ENCODE results near the gene LY6G6C. TPM values are rescaled to one million over a fixed set of nuclear protein-coding genes. Genes with fewer than 3 reads are reported as not detected.
A peak's percentile ranks its signal among the peaks of the same experiment; 100 is the strongest.

Gene LY6G6C
- total RNA-seq, 1 donor from 2014 or later: not detected

DNA sequence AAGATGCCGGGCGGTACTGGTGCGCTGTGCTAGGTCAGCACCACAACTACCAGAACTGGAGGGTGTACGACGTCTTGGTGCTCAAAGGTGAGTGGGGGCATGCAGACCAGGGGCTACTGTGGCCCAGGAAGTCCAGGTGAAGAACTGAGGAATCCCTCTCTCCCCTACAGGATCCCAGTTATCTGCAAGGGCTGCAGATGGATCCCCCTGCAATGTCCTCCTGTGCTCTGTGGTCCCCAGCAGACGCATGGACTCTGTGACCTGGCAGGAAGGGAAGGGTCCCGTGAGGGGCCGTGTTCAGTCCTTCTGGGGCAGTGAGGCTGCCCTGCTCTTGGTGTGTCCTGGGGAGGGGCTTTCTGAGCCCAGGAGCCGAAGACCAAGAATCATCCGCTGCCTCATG lies 13.8 kb downstream of the LY6G6C start:
- H3K27me3 ChIP-seq (ENCODE audit: control insufficient read depth, insufficient read depth, low read length): peaks cover 3% of the 10 kb centered on the region
- no peak overlapping the region for H3K4me3 ChIP-seq (ENCODE audit: low read depth, low read length)
- no peaks in the 10 kb centered on the region for H3K36me3 ChIP-seq (ENCODE audit: control insufficient read depth, insufficient read depth, low read length)
- no peak for TF ChIP-seq CTCF (IDR thresholded peaks at IDR 0.05; ENCODE audit: insufficient read depth, low read length, poor library complexity, severe bottlenecking)
- DNase-seq (ENCODE audit: low read depth): no peak

DNA sequence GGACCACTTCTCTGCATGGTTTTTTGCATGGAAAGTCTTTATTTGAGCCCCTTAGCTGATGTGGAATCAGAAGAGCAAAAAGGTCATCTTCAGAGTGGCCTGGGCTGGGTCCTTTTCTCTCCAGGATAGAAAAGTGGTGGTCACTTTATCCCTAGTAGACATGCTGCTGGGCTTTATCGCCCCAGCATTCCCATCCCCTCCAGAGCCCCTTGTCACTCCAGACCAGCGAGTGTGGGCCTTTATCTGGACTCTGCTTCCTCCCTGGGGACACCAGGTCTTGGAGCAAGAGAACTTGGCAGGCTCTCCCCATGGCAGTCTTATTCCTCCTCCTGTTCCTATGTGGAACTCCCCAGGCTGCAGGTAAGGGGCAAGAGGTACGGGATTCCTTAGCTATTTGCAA lies 14.9 kb downstream of the LY6G6C start, which contains the start of gene LY6G6F:
LY6G6F (plus strand) TSS at position 268 of the 400 bp plus-strand sequence; CDS start at position 309, 41 bp downstream.
- H3K36me3 ChIP-seq (ENCODE audit: control insufficient read depth, insufficient read depth, low read length): no peaks in the 10 kb centered on the region

GRCh38 chr6:31705931-31706330 lies 15.6 kb downstream of the LY6G6C start:
- Histone ChIP-seq H3K36me3 (ENCODE audit: control insufficient read depth, insufficient read depth, low read length) (no peaks in the 10 kb centered on the region), H3K4me3 (ENCODE audit: low read depth, low read length) (no peak overlapping the region), H3K27me3 (ENCODE audit: control insufficient read depth, insufficient read depth, low read length) (no peaks in the 10 kb centered on the region)
- no peak for TF ChIP-seq CTCF (IDR thresholded peaks at IDR 0.05; ENCODE audit: insufficient read depth, low read length, poor library complexity, severe bottlenecking)
- DNase-seq (ENCODE audit: low read depth): no peak

More for the DNA sequence above, 14.9 kb downstream of the LY6G6C start, which contains the start of gene LY6G6F:
- no peak for DNase-seq (ENCODE audit: low read depth)
- H3K4me3 ChIP-seq (ENCODE audit: low read depth, low read length): no peak within 1 kb of the TSS
- TF ChIP-seq CTCF (IDR thresholded peaks at IDR 0.05; ENCODE audit: insufficient read depth, low read length, poor library complexity, severe bottlenecking): no peak
- peaks cover 3% of the 10 kb centered on the region for H3K27me3 ChIP-seq (ENCODE audit: control insufficient read depth, insufficient read depth, low read length)

DNA sequence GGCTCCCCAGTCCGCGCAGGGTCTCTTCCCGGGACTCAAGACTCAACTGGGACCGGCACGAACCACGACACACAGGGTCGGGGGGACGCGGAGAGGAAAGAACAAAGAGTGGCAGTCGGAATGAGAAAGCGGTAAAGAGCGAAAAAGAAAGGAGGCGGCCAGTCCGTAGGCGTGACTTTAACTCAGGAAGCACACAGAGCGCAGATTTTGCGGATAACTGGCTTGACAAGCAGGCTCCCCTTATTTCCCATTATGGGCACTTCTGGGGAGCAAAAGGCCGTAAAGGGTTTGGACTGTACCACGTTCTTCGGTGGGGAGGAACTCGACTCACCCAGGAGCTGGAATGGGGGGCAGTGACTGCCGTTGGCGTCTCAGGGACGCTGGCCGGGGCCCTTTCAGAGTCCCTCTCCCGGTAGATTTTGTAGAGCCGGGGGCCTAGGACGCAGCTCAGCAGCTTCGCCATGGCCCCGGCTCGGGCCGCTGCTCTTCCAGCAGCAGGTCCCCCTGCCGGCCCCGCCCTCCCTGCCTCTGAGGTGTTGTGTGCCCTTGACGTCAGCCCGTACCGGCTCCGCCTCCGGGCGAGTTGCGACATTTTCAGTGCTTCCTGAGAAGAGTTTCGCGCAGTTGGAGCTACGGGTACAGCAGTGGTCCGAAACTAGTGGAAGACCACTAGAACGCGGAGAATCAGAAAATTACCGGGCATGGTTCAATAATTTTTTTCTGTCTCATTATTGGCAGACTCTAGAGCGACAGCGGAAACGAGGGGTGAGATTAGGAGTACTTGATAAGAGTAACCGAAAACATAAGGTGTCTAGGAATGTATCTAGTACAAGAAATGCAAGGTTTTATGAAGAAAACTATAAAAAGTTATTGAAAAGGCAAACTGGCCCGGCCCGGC lies 18.5 kb downstream of the LY6G6C start, which contains the start of gene ABHD16A:
ABHD16A (minus strand) TSS at position 506 of the 898 bp plus-strand sequence; CDS start at position 463, 43 bp downstream.
- peak; percentile 96 for DNase-seq (ENCODE audit: low read depth)
- peak within 1 kb of the TSS; percentile 81 for H3K4me3 ChIP-seq (ENCODE audit: low read depth, low read length)
- no peaks in the 10 kb centered on the region for H3K36me3 ChIP-seq (ENCODE audit: control insufficient read depth, insufficient read depth, low read length)
- TF ChIP-seq CTCF (IDR thresholded peaks at IDR 0.05; ENCODE audit: insufficient read depth, low read length, poor library complexity, severe bottlenecking): no peak
- no peaks in the 10 kb centered on the region for H3K27me3 ChIP-seq (ENCODE audit: control insufficient read depth, insufficient read depth, low read length)

DNA sequence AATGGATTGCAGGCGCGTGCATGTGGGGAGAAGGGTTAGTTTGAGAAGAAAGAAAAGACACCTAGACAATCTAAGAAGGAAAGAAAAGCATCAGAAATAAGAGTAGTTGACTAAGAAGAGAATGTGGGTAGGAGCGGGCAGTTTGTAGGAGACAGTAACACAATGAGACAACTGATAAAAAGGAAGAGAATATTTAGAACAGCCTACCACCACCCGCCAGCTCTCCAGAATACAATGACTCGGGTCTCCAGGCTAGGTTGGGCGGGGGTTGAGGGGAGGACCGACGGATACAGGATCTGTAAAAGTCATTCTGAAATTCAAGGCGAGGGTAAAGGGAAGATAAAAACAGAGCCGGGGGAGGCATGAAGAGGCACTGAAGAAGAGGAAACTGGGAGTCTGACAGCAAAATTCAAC lies 19.1 kb downstream of the LY6G6C start:
- Histone ChIP-seq H3K36me3 (ENCODE audit: control insufficient read depth, insufficient read depth, low read length) (no peaks in the 10 kb centered on the region), H3K27me3 (ENCODE audit: control insufficient read depth, insufficient read depth, low read length) (no peaks in the 10 kb centered on the region), H3K4me3 (ENCODE audit: low read depth, low read length) (peak overlapping the region; percentile 81)
- DNase-seq (ENCODE audit: low read depth): no peak
- TF ChIP-seq CTCF (IDR thresholded peaks at IDR 0.05; ENCODE audit: insufficient read depth, low read length, poor library complexity, severe bottlenecking): no peak
